WTC11 (cell line): ENCODE results near the gene NR2F2.

Experiments
- CTCF ChIP-seq: fragments of 200-600 bp; IDR thresholded peaks from 2 replicates; pipeline ENCODE4 v1.8.0; 2022; ENCODE audit warnings: antibody characterized with exemption
- NR3C1 ChIP-seq: sonication (generic); formaldehyde crosslinking; conservative IDR thresholded peaks from 2 replicates; pipeline ENCODE4 v1.8.1; 2023; ENCODE audit warnings: low read depth, mild to moderate bottlenecking, missing genetic modification reagents

GRCh38 chr15:96330450-96331143 is at the start of gene NR2F2:
- TF ChIP-seq CTCF (no peak), NR3C1 (CRISPR knock-in tag) (no peak)
